ENCODE results near the gene MSI2.

The MSI2 gene

GRCh38 chr17:57273490-57273889 lies 17.2 kb downstream of the MSI2 start:
- no peak for DNase-seq

- no peak for DNase-seq
Measured at GRCh38 chr17:57274162-57274561, 17.8 kb downstream of the MSI2 start.

- DNase-seq: no peak
Measured at GRCh38 chr17:57275071-57275764, 18.9 kb downstream of the MSI2 start.

- no peak for DNase-seq
Measured at GRCh38 chr17:57276621-57277020, 20.3 kb downstream of the MSI2 start.

- no peak for DNase-seq
Measured at GRCh38 chr17:57277923-57278604, 21.7 kb downstream of the MSI2 start.

GRCh38 chr17:57278740-57279387 lies 22.5 kb downstream of the MSI2 start:
- DNase-seq: no peak

GRCh38 chr17:57279432-57279831 lies 23.1 kb downstream of the MSI2 start:
- no peak for DNase-seq

GRCh38 chr17:57281887-57282286 lies 25.6 kb downstream of the MSI2 start:
- DNase-seq: peak; percentile 32

GRCh38 chr17:57282296-57282695 lies 26.0 kb downstream of the MSI2 start:
- DNase-seq: no peak

- DNase-seq: no peak
Measured at GRCh38 chr17:57283203-57283971, 27.1 kb downstream of the MSI2 start.

GRCh38 chr17:57284583-57284982 lies 28.3 kb downstream of the MSI2 start:
- DNase-seq: peak; percentile 42

GRCh38 chr17:57284984-57285646 lies 28.8 kb downstream of the MSI2 start:
- peak; percentile 40 for DNase-seq

GRCh38 chr17:57285701-57286100 lies 29.4 kb downstream of the MSI2 start:
- DNase-seq: no peak

- no peak for DNase-seq
Measured at GRCh38 chr17:57286399-57287105, 30.2 kb downstream of the MSI2 start.

- DNase-seq: no peak
Measured at GRCh38 chr17:57288040-57288772, 31.9 kb downstream of the MSI2 start.

- DNase-seq: no peak
Measured at GRCh38 chr17:57288773-57289121, 32.4 kb downstream of the MSI2 start.

- no peak for DNase-seq
Measured at GRCh38 chr17:57289130-57289529, 32.8 kb downstream of the MSI2 start.

- DNase-seq: no peak
Measured at GRCh38 chr17:57289613-57290012, 33.3 kb downstream of the MSI2 start.

- no peak for DNase-seq
Measured at GRCh38 chr17:57290981-57291380, 34.7 kb downstream of the MSI2 start.

GRCh38 chr17:57292091-57292490 lies 35.8 kb downstream of the MSI2 start:
- no peak for DNase-seq

GRCh38 chr17:57293077-57293476 lies 36.8 kb downstream of the MSI2 start:
- DNase-seq: no peak

- no peak for DNase-seq
Measured at GRCh38 chr17:57294101-57294500, 37.8 kb downstream of the MSI2 start.
